SK-N-SH treated with all-trans-retinoic acid at 6 μM for 48 hours (cell line): Measurements from ENCODE around the gene MIEN1.

Experiments
- ATAC-seq: fragments of 200-7000 bp; cut with Tn5 transposase; 3 replicates; pipeline ENCODE4 v1.9.1; 2020; ENCODE audit warnings: mild to moderate bottlenecking, moderate library complexity
- ARNTL ChIP-seq: fragments of 450-650 bp; formaldehyde crosslinking; IDR thresholded peaks from 2 replicates; pipeline ENCODE4 v1.5.0; 2020; ENCODE audit warnings: low read depth, mild to moderate bottlenecking, moderate library complexity, borderline replicate concordance
- BACH2 ChIP-seq: fragments of 250-450 bp; sonication (Bioruptor Pico); IDR thresholded peaks from 2 replicates; pipeline ENCODE4 v1.9.0; 2021; ENCODE audit warnings: mild to moderate bottlenecking, borderline replicate concordance
- CREB5 ChIP-seq: fragments of 250-450 bp; sonication (Bioruptor Pico); IDR thresholded peaks from 2 replicates; pipeline ENCODE4 v1.5.1; 2020; ENCODE audit warnings: low read depth, mild to moderate bottlenecking, moderate library complexity
- CSDC2 ChIP-seq: fragments of 250-450 bp; sonication (Bioruptor Pico); IDR thresholded peaks from 2 replicates; pipeline ENCODE4 v1.5.0; 2020; ENCODE audit warnings: mild to moderate bottlenecking, moderate library complexity
- CSRNP3 ChIP-seq: fragments of 250-450 bp; sonication (Bioruptor Pico); IDR thresholded peaks from 2 replicates; pipeline ENCODE4 v1.5.1; 2021; ENCODE audit warnings: mild to moderate bottlenecking, moderate library complexity
- ESRRG ChIP-seq: fragments of 250-450 bp; sonication (Bioruptor Pico); IDR thresholded peaks from 2 replicates; pipeline ENCODE4 v1.6.1; 2021; ENCODE audit warnings: mild to moderate bottlenecking
- GLIS3 ChIP-seq: fragments of 250-450 bp; sonication (Bioruptor Pico); IDR thresholded peaks from 2 replicates; pipeline ENCODE4 v1.5.0; 2020; ENCODE audit warnings: mild to moderate bottlenecking, moderate library complexity
- ISL1 ChIP-seq: fragments of 250-450 bp; sonication (Bioruptor Pico); IDR thresholded peaks from 2 replicates; pipeline ENCODE4 v2.1.2; 2022; ENCODE audit warnings: mild to moderate bottlenecking, moderate library complexity
- OSR1 ChIP-seq: fragments of 250-450 bp; sonication (Bioruptor Pico); IDR thresholded peaks from 2 replicates; pipeline ENCODE4 v1.8.0; 2022; ENCODE audit warnings: moderate library complexity, mild to moderate bottlenecking, inconsistent platforms
- POU6F1 ChIP-seq: fragments of 250-450 bp; sonication (Bioruptor Pico); IDR thresholded peaks from 2 replicates; pipeline ENCODE4 v1.8.0; 2021; ENCODE audit warnings: low read depth, mild to moderate bottlenecking, moderate library complexity, borderline replicate concordance
- PPARA ChIP-seq: fragments of 250-450 bp; sonication (Bioruptor Pico); IDR thresholded peaks from 2 replicates; pipeline ENCODE4 v1.5.0; 2020; ENCODE audit warnings: mild to moderate bottlenecking, borderline replicate concordance
- RARB ChIP-seq: fragments of 250-450 bp; sonication (Bioruptor Pico); IDR thresholded peaks from 2 replicates; pipeline ENCODE4 v1.8.0; 2021; ENCODE audit warnings: mild to moderate bottlenecking, moderate library complexity
- SNAI2 ChIP-seq: fragments of 250-450 bp; sonication (Bioruptor Pico); IDR thresholded peaks from 2 replicates; pipeline ENCODE4 v1.5.0; 2020; ENCODE audit warnings: mild to moderate bottlenecking, moderate library complexity
- TCF4 ChIP-seq: fragments of 250-450 bp; sonication (Bioruptor Pico); IDR thresholded peaks from 2 replicates; pipeline ENCODE4 v1.8.0; 2021; ENCODE audit warnings: mild to moderate bottlenecking, moderate library complexity, borderline replicate concordance
- TOX ChIP-seq: fragments of 250-450 bp; sonication (Bioruptor Pico); IDR thresholded peaks from 2 replicates; pipeline ENCODE4 v1.8.0; 2021; ENCODE audit warnings: mild to moderate bottlenecking, moderate library complexity, borderline replicate concordance
- TSHZ2 ChIP-seq: fragments of 250-450 bp; sonication (Bioruptor Pico); IDR thresholded peaks from 2 replicates; pipeline ENCODE4 v1.5.0; 2020; ENCODE audit warnings: mild to moderate bottlenecking, moderate library complexity
- ZC3H10 ChIP-seq: fragments of 250-450 bp; sonication (Bioruptor Pico); IDR thresholded peaks from 2 replicates; pipeline ENCODE4 v1.5.1; 2021; ENCODE audit warnings: mild to moderate bottlenecking, moderate library complexity
- ZFP3 ChIP-seq: fragments of 250-450 bp; sonication (Bioruptor Pico); IDR thresholded peaks from 2 replicates; pipeline ENCODE4 v1.5.0; 2020; ENCODE audit warnings: mild to moderate bottlenecking, moderate library complexity
- ZFP30 ChIP-seq: fragments of 450-650 bp; formaldehyde crosslinking; IDR thresholded peaks from 2 replicates; pipeline ENCODE4 v1.5.0; 2022; ENCODE audit warnings: mild to moderate bottlenecking, moderate library complexity
- ZNF565 ChIP-seq: fragments of 450-650 bp; formaldehyde crosslinking; conservative IDR thresholded peaks from 2 replicates; pipeline ENCODE4 v1.5.0; 2020; ENCODE audit warnings: low read depth, mild to moderate bottlenecking, moderate library complexity
- ZNF70 ChIP-seq: fragments of 450-650 bp; formaldehyde crosslinking; IDR thresholded peaks from 2 replicates; pipeline ENCODE4 v1.5.0; 2020; ENCODE audit warnings: mild to moderate bottlenecking, moderate library complexity
- ZNF8 ChIP-seq: fragments of 450-650 bp; formaldehyde crosslinking; IDR thresholded peaks from 2 replicates; pipeline ENCODE4 v1.5.0; 2020; ENCODE audit warnings: mild to moderate bottlenecking, moderate library complexity

Gene MIEN1

GRCh38 chr17:39684369-39685192, 45.8 kb downstream of the MIEN1 start:
- TF ChIP-seq OSR1 (CRISPR knock-in tag) (no peak), SNAI2 (CRISPR knock-in tag) (no peak), TSHZ2 (CRISPR knock-in tag) (no peak), ZC3H10 (CRISPR knock-in tag) (no peak), TOX (CRISPR knock-in tag) (no peak), ZNF8 (CRISPR knock-in tag) (no peak), POU6F1 (no peak), ISL1 (CRISPR knock-in tag) (no peak), CREB5 (no peak), ZFP30 (no peak), PPARA (CRISPR knock-in tag) (no peak), CSDC2 (CRISPR knock-in tag) (no peak), ARNTL (CRISPR knock-in tag) (no peak), ZFP3 (CRISPR knock-in tag) (no peak), CSRNP3 (CRISPR knock-in tag) (no peak), BACH2 (CRISPR knock-in tag) (no peak), ZNF565 (CRISPR knock-in tag) (no peak), ZNF70 (CRISPR knock-in tag) (no peak)
- ATAC-seq, result no peak

GRCh38 chr17:39683295-39683939, 46.9 kb downstream of the MIEN1 start:
- no peak for TF ChIP-seq OSR1 (CRISPR knock-in tag)
- no peak for ATAC-seq

GRCh38 chr17:39679521-39680192, 50.7 kb downstream of the MIEN1 start:
- no peak for TF ChIP-seq BACH2 (CRISPR knock-in tag)
- no peak for TF ChIP-seq TCF4 (CRISPR knock-in tag)
- no peak for TF ChIP-seq CSDC2 (CRISPR knock-in tag)
- no peak for TF ChIP-seq ZNF8 (CRISPR knock-in tag)
- no peak for TF ChIP-seq ZC3H10 (CRISPR knock-in tag)
- TF ChIP-seq PPARA (CRISPR knock-in tag), result no peak
- no peak for TF ChIP-seq RARB
- TF ChIP-seq CREB5, result no peak
- no peak for TF ChIP-seq CSRNP3 (CRISPR knock-in tag)
- no peak for TF ChIP-seq ZNF70 (CRISPR knock-in tag)
- TF ChIP-seq GLIS3, result no peak
- no peak for TF ChIP-seq ESRRG (CRISPR knock-in tag)
- TF ChIP-seq SNAI2 (CRISPR knock-in tag), result no peak
- TF ChIP-seq ARNTL (CRISPR knock-in tag), result no peak
- no peak for TF ChIP-seq ISL1 (CRISPR knock-in tag)
- ATAC-seq, result no peak
